Amniotic epithelial cell (primary cell): ENCODE data around the gene CALR3.

Experiments
- DNase-seq: peaks from one replicate; pipeline ENCODE4 v3.0.0-alpha.2; 2010; ENCODE audit warnings: low read depth

CALR3 gene

DNA sequence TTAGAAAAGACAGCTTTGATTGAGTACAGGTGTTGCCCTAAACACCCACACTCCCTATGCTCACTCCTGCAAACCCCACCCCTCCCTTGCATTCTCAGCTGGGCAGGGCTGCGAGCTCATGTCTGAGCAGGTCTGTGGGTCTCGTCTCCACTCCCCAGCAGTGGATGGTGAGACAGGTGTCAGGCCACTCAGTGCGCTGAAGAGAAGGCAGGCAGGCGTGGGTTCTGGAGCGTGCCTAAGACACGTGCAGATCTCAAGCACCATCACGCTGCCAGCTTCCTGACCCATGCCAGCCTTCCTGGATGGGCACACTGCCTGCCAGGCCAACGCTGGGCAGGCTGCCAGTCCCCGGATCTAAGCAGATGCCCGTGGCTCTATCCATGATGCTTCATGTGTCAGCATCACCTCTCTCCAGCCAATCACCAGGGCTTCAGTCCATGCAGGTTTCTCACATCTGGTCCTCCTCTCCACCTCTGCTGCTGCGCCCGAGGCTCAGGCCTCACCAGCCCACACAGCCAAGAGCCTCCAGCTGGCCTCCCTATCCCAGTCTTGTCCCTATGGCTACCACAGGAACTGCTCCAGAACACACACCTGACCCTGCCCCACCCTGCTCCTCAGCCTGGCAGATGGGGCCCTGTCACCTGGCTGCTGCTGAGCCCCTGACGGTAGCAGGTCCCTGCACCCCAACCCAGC is 66.8 kb downstream of the CALR3 start:
- DNase-seq, result no peak
